Mesenteric fat pad (tissue), 1 donor: Measurements from ENCODE around the gene PTTG1. TPM values are rescaled to one million over a fixed set of nuclear protein-coding genes. Genes with fewer than 3 reads are reported as not detected.

Experiments used
- DNase-seq: peaks from one replicate; pipeline ENCODE4 v3.0.0-alpha.2; 2020; ENCODE audit warnings: low spot score
- long read RNA-seq: library from polyadenylated mRNA; unstranded; transcript quantifications from one replicate; pipeline ENCODE4 v2.0.0, GENCODE V29; 2020
- total RNA-seq: library from RNA; stranded (reverse); fragmentation: NEBNext Ultra II Directional; extraction: Animal tissue kit (Norgen Biotek cat#: 25700); gene quantifications from one replicate; pipeline ENCODE4 v1.2.1, GENCODE V29; 2021
- donor health status: DM: yes; HTN: yes; CAD: no.

Gene PTTG1
- total RNA-seq: 1.3 TPM
- long read RNA-seq: 0 reads

DNA sequence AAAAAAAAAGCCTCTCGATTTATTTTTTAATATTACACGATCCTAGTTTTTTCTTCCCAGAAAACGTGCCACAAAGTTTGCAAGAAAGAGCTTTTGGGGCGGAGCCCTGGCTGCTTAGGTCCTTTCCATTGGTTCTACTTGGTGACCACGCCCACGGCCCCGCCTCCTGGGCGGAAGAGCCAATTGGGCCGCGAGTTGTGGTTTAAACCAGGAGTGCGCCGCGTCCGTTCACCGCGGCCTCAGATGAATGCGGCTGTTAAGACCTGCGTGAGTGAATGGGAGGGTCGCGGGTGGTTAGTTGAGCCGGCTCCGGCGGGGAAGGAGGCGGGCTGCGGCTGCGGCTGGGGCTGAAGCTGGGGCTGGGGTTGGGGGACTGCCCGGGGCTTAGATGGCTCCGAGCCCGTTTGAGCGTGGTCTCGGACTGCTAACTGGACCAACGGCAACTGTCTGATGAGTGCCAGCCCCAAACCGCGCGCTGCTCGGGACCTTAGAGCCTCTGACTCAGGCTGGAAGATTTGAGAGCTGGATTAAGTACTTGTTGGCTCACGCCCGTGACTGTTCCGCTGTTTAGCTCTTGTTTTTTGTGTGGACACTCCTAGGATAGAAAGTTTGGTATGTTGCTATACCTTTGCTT is at the start of gene PTTG1:
Gene PTTG1, plus strand, starts transcription at position 231 of the 634 bp plus-strand sequence. CDS start 458 bp downstream, outside the sequence.
- peak; percentile 97 for DNase-seq

DNA sequence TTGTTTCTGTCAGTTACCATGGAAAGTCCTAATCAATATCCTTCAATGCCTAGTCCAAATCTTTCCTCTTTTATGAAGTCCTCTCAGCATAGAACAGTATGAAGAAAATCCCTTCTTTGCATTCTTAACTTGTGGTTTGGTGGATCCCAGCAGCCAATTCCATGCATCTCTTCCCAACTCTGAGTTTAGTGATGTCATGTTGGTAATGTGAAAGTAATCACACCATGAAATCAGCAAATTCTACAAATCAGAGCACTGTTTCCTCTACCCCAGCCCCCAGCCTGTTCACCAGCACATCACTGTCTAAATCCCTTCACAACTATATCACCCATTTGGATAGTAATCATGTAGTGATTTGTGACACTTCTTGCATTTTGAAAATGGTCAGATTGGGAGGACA is 46.5 kb upstream of the PTTG1 start:
- no peak for DNase-seq

DNA sequence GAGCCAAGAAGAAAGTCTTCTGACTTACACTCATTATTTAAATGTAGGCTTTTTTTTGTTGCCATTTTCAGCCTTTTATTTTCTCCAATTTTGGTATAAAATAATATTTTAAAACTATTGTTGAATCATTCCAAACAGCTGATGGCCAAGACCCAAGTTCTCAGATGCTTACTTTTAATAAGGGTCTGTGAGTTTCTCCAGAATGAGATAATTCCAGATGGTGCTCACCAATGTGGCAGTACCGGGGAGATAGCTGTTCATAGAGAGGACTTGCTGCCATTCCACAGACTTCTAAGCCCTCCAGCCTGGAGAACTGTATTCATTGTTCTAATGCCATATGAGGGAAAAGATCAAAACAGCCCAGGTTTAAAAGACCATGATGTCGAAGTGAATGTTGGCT is 46.0 kb upstream of the PTTG1 start:
- DNase-seq: no peak

DNA sequence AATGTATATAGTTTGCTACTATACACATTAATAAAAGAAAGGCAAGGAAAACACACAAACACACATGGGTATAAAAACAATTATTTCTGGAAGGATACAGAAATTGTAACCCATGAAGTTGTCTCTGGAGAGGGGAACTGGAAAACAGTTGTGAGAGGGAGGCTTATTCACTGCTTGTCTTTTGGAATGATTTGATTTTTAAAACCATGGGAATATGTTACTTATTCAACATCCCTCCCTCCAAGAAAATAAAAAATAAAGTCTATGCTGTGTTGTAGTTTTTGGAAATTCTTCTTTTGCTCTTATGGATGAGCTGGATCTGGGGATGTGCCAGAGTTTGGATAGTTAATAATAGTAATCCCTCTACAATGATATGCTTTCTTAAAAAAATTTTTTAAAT is 45.2 kb upstream of the PTTG1 start:
- DNase-seq: no peak

DNA sequence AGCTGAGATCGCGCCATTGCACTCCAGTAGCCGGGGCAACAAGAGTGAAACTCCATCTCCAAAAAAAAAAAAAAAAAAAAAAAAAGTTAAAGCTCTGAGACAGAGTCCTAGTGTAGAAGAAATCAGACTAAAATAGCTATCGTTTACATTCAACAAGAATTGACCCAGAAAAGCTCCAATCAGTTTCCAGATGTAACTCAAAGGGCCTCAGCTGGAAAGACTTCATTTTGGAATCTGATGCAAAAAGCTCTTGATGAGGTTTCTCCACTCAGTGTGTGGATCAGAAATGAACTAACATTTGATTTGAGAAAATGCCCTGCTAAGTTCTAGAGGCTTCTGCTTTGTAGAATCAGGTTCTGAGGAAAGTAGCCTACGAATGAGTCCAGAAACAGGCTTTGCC is 44.0 kb upstream of the PTTG1 start:
- DNase-seq: no peak

DNA sequence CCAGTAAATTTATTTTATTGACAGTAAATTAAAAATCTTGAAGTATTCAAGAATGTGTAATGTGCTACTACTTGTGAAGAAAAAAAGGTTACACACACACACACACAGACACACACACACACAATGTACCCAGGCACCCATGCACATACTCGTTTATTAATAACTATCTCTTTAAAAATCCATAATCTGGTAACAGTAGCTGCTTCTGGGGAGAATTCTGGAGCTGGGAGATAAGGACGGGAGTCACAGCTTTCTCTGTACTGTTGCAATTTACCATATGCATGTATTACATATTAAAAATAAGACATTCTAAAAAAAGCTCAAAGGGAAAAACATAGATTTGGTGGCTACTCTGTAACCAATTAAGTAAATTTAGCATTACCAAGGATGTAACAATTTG is 43.3 kb upstream of the PTTG1 start:
- no peak for DNase-seq

DNA sequence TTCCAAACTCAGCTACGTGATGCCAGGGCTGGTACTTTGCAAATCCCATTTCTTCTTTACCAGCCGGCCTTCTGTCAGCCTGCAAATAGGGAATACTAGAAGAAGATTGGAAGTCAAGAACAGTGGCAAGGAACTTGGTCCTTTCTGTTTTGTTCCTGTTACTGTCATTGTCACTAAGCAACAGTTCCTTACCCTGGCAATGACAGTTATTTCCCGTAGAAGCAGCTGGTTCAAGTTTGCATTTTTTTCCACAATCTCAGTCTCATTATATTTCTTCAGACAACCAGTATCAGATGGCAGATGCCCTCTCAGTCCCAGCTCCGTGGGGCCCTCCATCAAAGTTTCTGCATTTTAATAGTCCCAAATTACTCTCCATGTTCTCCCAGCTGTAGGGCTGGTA is 42.1 kb upstream of the PTTG1 start:
- no peak for DNase-seq

DNA sequence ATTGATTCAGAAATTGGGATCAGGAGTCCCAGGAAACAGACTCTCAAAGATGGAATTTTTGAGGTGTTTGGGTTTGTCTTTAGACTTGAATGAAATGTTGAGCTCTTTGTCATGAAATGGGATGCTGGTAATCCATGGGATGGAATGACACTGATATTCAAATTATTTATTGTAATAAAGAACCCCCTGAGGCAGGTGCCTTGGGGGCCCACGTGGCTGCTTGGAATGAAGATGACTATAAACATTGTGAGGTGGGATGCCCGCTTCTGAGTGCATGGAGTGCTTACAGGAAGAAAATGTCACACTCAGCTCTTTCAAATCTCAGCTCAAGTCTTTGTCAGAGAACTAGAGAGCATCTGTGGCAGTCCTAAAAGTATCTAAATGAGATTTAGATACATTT is 41.6 kb upstream of the PTTG1 start:
- DNase-seq: no peak

DNA sequence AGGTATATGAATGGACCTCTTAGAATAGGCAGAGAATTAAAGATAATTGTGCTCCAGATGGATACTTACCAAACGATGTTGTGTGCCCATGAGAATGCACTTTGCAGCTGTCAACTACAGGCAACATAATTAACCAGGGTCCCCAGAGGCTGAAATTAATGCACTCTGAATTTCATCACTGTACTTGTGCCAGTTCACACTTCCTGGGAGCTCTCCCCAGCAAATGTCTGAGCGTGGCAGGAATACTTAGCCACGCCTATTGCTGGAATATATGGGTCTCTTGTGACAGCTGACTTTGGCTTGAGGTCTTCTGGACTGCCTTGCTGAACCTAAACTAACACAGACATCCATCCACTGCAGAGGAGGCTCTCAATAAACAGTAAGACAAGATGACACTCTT is 39.3 kb upstream of the PTTG1 start:
- DNase-seq: no peak

DNA sequence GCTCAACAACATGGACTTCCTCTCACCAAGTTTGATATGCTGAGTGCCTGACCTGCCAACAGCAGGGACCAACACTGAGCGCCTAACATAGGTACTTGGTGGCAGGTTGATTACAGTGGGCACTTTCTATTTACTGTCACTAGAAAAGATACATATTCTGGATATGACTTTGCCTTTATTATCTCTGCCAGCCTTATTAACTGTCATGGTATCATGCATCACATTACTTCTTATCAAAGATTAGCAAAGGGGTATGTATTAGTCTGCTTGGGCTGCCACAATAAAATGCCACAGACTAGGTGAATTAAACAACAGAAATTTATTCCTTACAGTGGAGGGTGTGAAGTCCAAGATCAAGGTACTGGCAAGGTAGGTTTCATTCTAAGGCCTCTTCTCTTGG is 37.0 kb upstream of the PTTG1 start:
- DNase-seq: no peak

DNA sequence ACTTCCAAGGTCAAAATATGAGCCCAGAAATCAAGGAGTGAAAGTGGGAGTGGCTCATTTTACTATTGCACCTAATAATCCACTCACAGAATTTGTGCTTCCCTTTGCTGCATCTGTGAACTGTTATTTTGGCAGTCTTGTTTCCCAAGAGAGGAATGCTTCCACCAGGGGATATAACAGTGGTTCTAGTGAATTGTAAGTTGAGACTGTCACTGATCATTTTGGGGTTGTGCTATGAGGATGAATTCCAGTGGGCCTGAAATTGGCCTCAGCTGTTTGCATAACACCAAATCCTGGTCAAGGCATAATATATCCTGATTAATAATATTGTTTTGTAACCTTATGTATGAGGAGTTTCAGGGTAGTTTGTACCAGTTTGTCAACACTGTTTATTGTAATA is 36.2 kb upstream of the PTTG1 start:
- DNase-seq: no peak

DNA sequence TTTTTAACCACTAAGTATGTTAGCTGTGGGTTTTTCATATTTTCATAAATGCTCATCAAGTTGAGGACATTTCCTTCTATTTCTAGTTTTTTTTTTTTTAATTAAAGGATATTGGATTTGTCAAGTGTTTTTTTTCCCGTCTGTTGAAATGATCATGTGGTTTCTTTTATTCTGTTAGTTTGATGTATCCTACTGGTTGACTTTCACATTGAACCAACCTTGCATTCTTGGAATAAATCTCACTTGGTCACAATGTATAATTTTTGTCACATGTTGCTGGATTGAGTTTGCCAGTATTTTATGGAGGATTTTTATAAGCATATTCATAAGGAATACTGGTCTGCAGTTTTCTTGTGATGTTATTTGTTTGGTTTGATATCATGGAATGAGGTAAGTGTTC is 34.2 kb upstream of the PTTG1 start:
- no peak for DNase-seq

DNA sequence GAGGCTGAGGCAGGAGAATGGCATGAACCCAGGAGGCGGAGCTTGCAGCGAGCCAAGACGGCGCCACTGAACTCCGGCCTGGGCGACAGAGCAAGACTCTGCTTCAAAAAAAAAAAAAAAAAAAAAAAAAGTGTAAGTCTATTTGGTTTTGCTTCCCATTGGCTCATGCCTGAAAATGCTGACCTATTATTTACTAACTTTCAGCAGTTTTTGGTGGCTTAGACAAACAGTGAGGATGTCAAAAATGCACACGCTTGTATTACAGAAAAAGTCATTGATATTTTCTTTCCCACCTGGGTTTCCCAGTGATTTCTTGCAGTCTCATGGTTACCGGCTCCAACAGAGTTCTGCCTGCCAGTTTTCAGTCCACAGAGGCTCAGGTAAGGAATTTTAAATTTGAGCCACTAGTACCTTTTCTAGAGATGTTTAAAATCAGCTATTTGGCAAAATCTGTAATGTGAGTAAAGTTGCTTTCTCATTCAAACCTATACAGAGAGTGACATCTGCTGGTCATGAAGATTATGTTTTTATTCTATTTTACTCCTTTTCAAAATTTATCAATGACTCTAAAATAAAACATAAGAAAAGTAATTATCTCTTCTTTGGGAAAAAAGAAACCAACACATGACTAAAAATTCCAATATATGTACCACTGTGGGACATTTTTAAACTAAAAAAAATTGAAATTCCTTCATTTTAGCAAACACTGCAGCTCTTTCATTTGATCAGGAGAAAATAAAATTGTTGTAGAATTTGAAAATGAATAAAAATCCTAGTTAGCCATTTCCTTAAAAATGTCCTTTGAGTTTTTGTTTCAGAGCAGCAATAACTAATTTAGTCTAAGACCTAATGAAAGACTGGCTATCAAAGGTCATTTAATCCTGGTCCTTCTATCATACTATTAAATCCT is 30.6 kb upstream of the PTTG1 start:
- DNase-seq: no peak

DNA sequence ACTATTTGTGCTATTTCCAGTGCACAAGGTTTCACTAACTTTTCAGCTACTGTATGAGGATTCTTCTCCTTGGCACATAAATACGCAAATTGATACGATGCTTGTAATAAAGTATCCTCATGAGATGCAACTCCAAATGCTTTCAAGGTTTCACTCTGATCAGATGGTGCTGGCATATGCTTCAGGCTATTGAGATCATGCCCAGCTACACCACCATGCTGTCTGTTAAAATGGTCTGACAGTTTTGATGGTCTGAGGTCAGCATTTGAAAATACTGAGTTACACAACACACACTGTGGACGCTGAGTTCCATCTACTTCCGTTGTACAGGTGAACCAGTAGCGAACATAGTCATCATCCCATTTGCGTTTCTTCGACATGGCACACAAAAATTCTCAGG is 26.5 kb upstream of the PTTG1 start:
- no peak for DNase-seq

DNA sequence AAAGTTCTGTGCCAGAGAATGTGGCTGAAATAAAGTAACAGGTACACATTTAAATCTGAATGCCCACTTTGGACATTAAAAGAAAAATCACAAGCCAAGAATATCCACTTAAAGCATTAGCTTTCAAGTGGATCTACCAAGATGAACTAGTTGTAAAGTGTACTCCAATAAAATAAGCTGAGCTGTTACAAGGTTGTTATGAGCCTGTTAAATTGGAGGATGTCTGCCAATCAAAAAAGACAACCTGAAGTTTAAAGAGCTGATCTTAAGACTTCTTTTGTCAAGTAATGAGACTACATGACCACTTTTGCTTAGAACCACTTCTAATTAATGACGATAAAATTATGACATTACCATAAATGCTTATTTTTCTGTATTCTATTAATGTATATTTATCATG is 24.2 kb upstream of the PTTG1 start:
- no peak for DNase-seq

DNA sequence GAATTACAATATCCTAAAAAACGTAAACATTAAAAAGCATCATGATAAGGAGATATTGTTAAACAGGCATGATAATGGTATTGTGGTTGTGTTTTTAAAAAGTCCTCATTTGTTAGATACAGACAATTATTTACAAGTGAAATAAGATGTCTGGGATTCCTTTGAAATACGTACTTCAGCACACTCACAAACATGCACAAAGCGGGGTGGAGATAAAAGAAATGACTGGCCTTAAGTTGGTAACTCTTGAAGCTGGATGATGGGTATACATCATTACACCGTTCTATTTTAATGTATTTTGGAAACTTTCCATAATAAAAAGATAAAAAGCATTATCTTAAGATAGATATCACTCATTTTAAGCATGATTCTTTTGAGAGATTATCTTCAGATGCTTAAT is 22.8 kb upstream of the PTTG1 start:
- no peak for DNase-seq

DNA sequence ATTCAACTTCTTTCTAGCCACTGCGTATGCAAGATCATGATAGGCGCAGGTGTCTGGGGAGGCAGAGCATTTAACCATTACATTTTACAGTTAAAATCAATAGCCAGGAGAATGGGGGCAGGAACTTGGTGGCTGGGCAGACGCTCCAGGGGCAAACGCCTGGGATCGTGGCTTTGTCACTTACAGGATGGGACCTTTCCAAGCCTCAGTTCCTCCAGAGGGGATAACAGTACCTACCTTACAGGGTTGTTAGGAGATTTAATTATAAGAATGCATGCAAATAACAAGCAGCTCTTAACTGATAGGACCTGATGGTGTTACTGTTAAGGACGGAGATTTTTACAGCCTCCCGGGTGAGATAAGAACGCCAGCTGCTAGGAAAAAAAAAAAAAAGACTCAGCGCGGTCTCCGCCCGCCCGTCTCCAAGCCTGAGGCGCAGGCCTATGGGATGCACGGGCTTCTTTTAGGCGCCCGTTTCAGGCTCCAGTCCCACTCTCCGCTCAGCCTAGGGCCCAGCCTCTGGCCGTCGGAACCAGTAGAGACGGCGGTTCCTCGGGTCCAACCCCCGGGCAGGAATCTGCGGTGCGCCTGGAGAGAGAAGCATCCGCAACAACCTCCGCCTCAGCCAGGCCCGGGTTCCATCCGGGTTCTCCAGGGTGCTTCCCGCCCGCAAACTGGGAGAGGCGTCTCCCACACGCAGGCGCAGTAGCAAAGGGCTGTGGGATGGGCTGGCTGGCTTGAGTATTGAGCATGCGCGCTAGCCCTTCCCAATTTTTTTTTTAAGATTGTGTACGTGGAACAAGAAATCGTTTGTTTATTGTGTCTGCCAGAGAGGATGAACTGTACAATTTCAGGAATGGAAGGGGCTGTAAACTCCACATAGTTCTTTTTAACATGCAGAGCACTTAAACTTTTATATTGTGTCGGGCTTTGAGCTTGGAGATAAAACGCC is 22.0 kb upstream of the PTTG1 start, which contains the start of gene FAM200C:
Gene FAM200C, minus strand, starts transcription at position 653 of the 952 bp plus-strand sequence. CDS start 4,564 bp downstream, outside the sequence.
- DNase-seq: peak; percentile 95

DNA sequence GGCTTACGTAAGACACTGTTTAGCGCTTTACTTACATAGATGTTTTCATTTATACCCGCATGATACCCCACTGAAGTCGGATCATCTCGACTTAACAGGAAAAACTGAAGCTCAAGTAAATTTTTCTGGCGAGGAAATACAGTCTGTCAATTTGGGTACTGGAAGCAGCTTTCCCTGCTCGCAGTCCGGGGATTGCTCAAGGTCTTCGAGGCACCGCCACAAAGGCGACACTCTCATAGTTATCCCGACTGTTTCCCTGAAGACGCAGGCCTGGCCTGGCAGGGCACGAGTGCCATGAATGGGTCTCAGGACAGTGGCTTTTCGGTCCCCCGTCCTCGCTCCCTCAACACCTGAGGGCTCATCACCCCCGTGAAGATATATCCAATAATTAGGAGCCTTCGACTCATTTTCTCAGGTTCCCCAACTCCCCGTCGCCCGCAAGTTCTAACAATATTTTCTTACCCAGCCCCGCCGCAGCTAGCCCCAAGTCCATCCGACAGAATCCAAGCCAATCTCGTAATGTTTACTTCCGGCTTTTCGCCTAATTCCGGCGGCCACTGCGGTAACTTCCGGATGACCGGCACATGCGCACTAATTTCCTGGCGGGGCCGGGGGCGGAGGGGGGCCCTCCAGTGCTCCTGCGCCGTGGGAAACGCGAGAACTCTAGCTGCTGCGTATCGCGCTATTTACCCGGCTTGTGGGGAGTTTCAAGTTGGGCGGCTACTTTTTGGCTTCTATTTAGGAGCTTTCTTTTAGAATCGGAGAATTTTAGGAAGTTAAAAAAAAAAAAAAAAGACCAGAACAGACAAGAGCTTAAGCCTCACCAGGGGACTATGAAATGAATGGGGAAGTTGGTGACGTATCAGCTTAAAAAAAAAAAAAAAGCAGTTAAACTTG is 2.8 kb upstream of the PTTG1 start, which contains the start of gene SLU7:
Gene SLU7, minus strand, starts transcription at position 521 of the 897 bp plus-strand sequence. CDS start 3,787 bp downstream, outside the sequence.
- DNase-seq: peak; percentile 97

DNA sequence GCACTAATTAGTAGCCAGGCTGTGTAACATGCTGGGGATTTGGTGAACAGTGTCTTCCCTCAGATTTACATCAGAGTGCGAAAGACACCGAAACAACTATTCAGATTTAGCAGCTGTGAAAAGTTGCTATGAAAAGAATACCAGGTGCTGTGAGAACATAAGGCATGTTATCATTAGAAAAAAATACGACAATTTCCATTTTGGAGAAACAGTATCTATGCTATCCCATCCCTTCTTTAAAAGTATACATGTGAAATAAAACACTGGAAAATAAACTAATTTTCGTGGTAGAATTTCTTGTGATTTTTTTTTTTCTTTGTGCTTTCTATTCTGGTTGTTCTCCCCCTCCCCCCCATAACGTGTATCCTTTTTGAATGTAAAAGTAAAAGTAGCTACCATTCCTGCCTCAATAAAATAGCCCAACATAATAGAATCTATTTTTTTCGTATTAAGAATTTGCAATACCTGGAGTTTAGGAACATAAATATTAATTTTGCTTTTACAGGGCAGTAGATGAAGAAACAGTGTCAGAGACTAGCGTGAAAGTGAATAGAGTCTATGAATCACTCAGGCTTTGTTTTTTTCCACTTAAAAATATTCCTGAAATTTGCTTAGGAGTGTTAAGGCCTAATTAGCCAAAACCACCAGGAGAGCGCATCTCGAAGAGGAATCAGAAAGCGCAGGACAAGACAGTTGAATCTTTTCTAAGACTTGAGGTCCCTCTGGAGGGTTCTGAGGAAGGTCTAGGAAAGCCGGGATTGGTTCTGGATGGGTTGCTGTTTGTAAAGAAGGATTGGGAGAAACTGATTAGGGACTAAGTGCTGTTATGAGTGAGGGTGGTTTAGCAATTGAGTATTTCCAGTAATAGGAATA is 2.0 kb upstream of the PTTG1 start:
- no peak for DNase-seq

DNA sequence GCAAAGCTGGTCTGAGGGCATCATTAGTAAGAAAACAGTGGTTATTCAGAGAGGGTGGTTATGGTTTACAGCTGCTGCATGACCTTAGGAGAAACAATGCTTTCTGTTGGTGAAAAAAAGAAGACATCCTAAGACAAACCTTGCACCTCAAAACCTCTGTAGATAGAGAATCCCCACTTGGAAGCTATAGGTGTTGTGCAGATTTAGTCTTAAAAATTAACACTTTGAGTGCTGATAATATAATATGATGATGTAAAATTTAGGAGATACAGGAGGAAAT is 1.4 kb upstream of the PTTG1 start:
- no peak for DNase-seq
